ENCODE measurements around the gene CDH9. TPM values are rescaled to one million over a fixed set of nuclear protein-coding genes. Genes with fewer than 3 reads are reported as not detected.

The CDH9 gene
- total and polyA plus RNA-seq, 11 donors, result not detected

GRCh38 chr5:26981750-26982149 lies 56.6 kb downstream of the CDH9 start:
- no peaks in the 10 kb centered on the region for H3K27me3 ChIP-seq
- no peak overlapping the region for H3K27ac ChIP-seq
- intact Hi-C loops (cut with DNase I), result no loop called here
- WGBS, 4 donors, result 54 to 71% (median 60%) methylated on average over 3 of the region's 3 CpGs
- no peak overlapping the region for H3K4me3 ChIP-seq
- no peak for TF ChIP-seq POLR2A (IDR thresholded peaks at IDR 0.05)
- TF ChIP-seq CTCF (IDR thresholded peaks at IDR 0.05), result no peak
- H3K9me3 ChIP-seq, result no peaks in the 10 kb centered on the region
- ATAC-seq (no peak), DNase-seq (no peak)
- H3K4me1 ChIP-seq, result no peaks in the 10 kb centered on the region
- H3K36me3 ChIP-seq, result no peaks in the 10 kb centered on the region

- no peaks in the 10 kb centered on the region for H3K36me3 ChIP-seq
- intact Hi-C loops (cut with DNase I), result no loop called here
Observed at GRCh38 chr5:26959290-26959689, 79.1 kb downstream of the CDH9 start.

GRCh38 chr5:26955161-26955560 lies 83.2 kb downstream of the CDH9 start:
- intact Hi-C loops (cut with DNase I), result no loop called here
- Histone ChIP-seq H3K4me1 (no peaks in the 10 kb centered on the region), H3K27ac (no peak overlapping the region), H3K36me3 (no peaks in the 10 kb centered on the region), H3K27me3 (no peaks in the 10 kb centered on the region), H3K4me3 (no peak overlapping the region), H3K9me3 (peaks cover 0 to 11% (median 0%) of the 10 kb centered on the region in 12 donors)
- no peak for TF ChIP-seq CTCF (IDR thresholded peaks at IDR 0.05)
- no peak for TF ChIP-seq POLR2A (IDR thresholded peaks at IDR 0.05)
- DNase-seq (no peak), ATAC-seq (no peak)
- 65 to 80% (median 73%) methylated on average over 2 of the region's 2 CpGs for WGBS, 4 donors

More at GRCh38 chr5:26959290-26959689, 79.1 kb downstream of the CDH9 start:
- Histone ChIP-seq H3K27ac (no peak overlapping the region), H3K9me3 (peaks cover 0 to 11% (median 0%) of the 10 kb centered on the region in 12 donors), H3K27me3 (no peaks in the 10 kb centered on the region), H3K4me3 (no peak overlapping the region), H3K4me1 (no peaks in the 10 kb centered on the region)
- 60 to 75% (median 69%) methylated on average over 1 of the region's 1 CpG for WGBS, 4 donors
- ATAC-seq (no peak), DNase-seq (no peak)
- TF ChIP-seq POLR2A (IDR thresholded peaks at IDR 0.05) (no peak), CTCF (IDR thresholded peaks at IDR 0.05) (no peak)

GRCh38 chr5:26948921-26949320 lies 89.5 kb downstream of the CDH9 start:
- 69 to 73% (median 72%) methylated on average over 2 of the region's 2 CpGs for WGBS, 4 donors
- H3K27ac ChIP-seq, result no peak overlapping the region
- TF ChIP-seq POLR2A (IDR thresholded peaks at IDR 0.05) (no peak), CTCF (IDR thresholded peaks at IDR 0.05) (no peak)
- no peaks in the 10 kb centered on the region for H3K27me3 ChIP-seq
- no peaks in the 10 kb centered on the region for H3K4me1 ChIP-seq
- DNase-seq (no peak), ATAC-seq (no peak)
- H3K9me3 ChIP-seq, result no peaks in the 10 kb centered on the region
- H3K36me3 ChIP-seq, result no peaks in the 10 kb centered on the region
- no peak overlapping the region for H3K4me3 ChIP-seq
- intact Hi-C loops (cut with DNase I), result no loop called here

All from heart left ventricle (tissue), 16 donors.